Esophagus muscularis mucosa (tissue), 3 donors: Measurements from ENCODE around the gene CIDEB.

Experiments
- CTCF ChIP-seq, 3 experiments: fragments of 200-600 bp in 2 of 3; fragments of 450-650 bp in 1 of 3; sonication (generic) in 2 of 3; IDR thresholded peaks; one replicate each; pipeline ENCODE4 v1.5.1; 2017 to 2019; ENCODE audit warnings: antibody characterized with exemption in 3 of 3, mild to moderate bottlenecking in 2 of 3, moderate library complexity in 1 of 3
- POLR2AphosphoS5 ChIP-seq, 2 donors: sonication (generic); formaldehyde crosslinking; IDR thresholded peaks; one replicate each; pipeline ENCODE4 v1.6.1; 2017; ENCODE audit warnings: antibody characterized with exemption in 2 of 2

- TF ChIP-seq CTCF (IDR thresholded peaks at IDR 0.05) (no peak), POLR2AphosphoS5 (IDR thresholded peaks at IDR 0.05) (no peak)
These were observed 44.7 kb downstream of the CIDEB start, which contains the start of gene TGM1 for GRCh38 chr14:24262821-24263733.
